HEK293 (cell line): Measurements from ENCODE around the gene MBD5.
"Not testable (repeated sequence)": the region's sequence is repeated elsewhere in the genome, so short reads cannot be mapped to it uniquely, and the experiment has no call there.

Source experiments
- KLF10 ChIP-seq: fragments of 450-650 bp; IDR thresholded peaks from 2 replicates; pipeline ENCODE4 v1.5.1; 2018; ENCODE audit warnings: missing biosample characterization, mild to moderate bottlenecking, missing genetic modification characterization
- KLF8 ChIP-seq: fragments of 450-650 bp; formaldehyde crosslinking; IDR thresholded peaks from 2 replicates; pipeline ENCODE4 v1.5.1; 2016; ENCODE audit warnings: missing biosample characterization, missing genetic modification characterization
- ZBTB21 ChIP-seq: fragments of 450-650 bp; formaldehyde crosslinking; IDR thresholded peaks from 2 replicates; pipeline ENCODE4 v1.5.1; 2017; ENCODE audit warnings: missing biosample characterization, missing genetic modification characterization
- ZBTB7A ChIP-seq: fragments of 450-650 bp; formaldehyde crosslinking; IDR thresholded peaks from 2 replicates; pipeline ENCODE4 v1.5.1; 2016; ENCODE audit warnings: low read depth, missing biosample characterization, missing genetic modification characterization
- ZFHX2 ChIP-seq: fragments of 450-650 bp; formaldehyde crosslinking; conservative IDR thresholded peaks from 2 replicates; pipeline ENCODE4 v1.5.1; 2016; ENCODE audit warnings: missing biosample characterization, missing genetic modification characterization
- ZNF114 ChIP-seq: fragments of 450-650 bp; formaldehyde crosslinking; IDR thresholded peaks from 2 replicates; pipeline ENCODE4 v1.5.0; 2017; ENCODE audit warnings: missing biosample characterization, missing genetic modification characterization
- ZNF133 ChIP-seq: fragments of 450-650 bp; formaldehyde crosslinking; IDR thresholded peaks from 2 replicates; pipeline ENCODE4 v1.5.1; 2016; ENCODE audit warnings: missing biosample characterization, missing genetic modification characterization
- ZNF2 ChIP-seq: fragments of 450-650 bp; formaldehyde crosslinking; IDR thresholded peaks from 2 replicates; pipeline ENCODE4 v1.5.1; 2016; ENCODE audit warnings: missing biosample characterization, missing genetic modification characterization
- ZNF274 ChIP-seq, 2 experiments: fragments of 200-500 bp in 1 of 2; fragments of 450-650 bp in 1 of 2; sonication (Bioruptor generic) in 1 of 2; formaldehyde crosslinking in 1 of 2; IDR thresholded peaks; 2 replicates each; pipeline versions ENCODE4 v1.5.1 to v1.6.1; 2014 to 2016; ENCODE audit warnings: borderline replicate concordance in 1 of 2, inconsistent platforms in 1 of 2, low read length in 1 of 2, missing biosample characterization in 1 of 2, missing genetic modification characterization in 1 of 2
- ZNF558 ChIP-seq: fragments of 450-650 bp; formaldehyde crosslinking; IDR thresholded peaks from 2 replicates; pipeline ENCODE4 v1.5.1; 2016; ENCODE audit warnings: missing biosample characterization, missing genetic modification characterization
- ZSCAN30 ChIP-seq: fragments of 450-650 bp; IDR thresholded peaks from 2 replicates; pipeline ENCODE4 v1.5.1; 2018; ENCODE audit warnings: missing biosample characterization, mild to moderate bottlenecking, missing genetic modification characterization, moderate library complexity
- TF ChIP-seq, protein P1 (sequence below): fragments of 450-650 bp; formaldehyde crosslinking; IDR thresholded peaks from 2 replicates; pipeline ENCODE4 v1.5.1; 2016; ENCODE audit warnings: missing biosample characterization, missing genetic modification characterization
- TF ChIP-seq, protein P2 (sequence below): fragments of 450-650 bp; formaldehyde crosslinking; IDR thresholded peaks from 2 replicates; pipeline ENCODE4 v1.5.1; 2016; ENCODE audit warnings: missing biosample characterization, missing genetic modification characterization
- TF ChIP-seq, protein P3 (sequence below): fragments of 450-650 bp; formaldehyde crosslinking; IDR thresholded peaks from 2 replicates; pipeline ENCODE4 v1.5.1; 2016; ENCODE audit warnings: missing biosample characterization, missing genetic modification characterization, low read depth

DNA sequence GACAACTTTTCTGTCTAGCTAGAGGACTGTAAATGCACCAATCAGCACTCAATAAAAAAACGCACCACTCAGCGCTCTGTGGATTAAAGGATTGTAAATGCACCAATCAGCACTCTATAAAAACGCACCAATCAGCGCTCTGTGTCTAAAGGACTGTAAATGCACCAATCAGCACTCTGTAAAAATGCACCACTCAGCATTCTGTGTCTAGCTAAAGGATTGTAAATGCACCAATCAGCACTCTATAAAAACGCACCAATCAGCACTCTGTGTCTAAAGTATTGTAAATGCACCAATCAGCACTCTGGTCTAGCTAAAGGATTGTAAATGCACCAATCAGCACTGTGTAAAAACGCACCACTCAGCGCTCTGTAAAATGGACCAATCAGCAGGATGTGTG is 25.9 kb upstream of the MBD5 start:
- not testable (repeated sequence) for TF ChIP-seq ZNF274 (IDR thresholded peaks at IDR 0.05; ENCODE audit: low read length); ZNF274 (tag by site-specific recombination; IDR thresholded peaks at IDR 0.05; ENCODE audit: borderline replicate concordance); ZFHX2 (tag by site-specific recombination); KLF10; KLF8 (tag by site-specific recombination); ZNF133 (tag by site-specific recombination); ZBTB21 (tag by site-specific recombination); ZNF114; ZNF558 (tag by site-specific recombination); ZNF2; ZSCAN30 (tag by site-specific recombination); ZBTB7A (tag by site-specific recombination)
- TF ChIP-seq, protein P1, sequence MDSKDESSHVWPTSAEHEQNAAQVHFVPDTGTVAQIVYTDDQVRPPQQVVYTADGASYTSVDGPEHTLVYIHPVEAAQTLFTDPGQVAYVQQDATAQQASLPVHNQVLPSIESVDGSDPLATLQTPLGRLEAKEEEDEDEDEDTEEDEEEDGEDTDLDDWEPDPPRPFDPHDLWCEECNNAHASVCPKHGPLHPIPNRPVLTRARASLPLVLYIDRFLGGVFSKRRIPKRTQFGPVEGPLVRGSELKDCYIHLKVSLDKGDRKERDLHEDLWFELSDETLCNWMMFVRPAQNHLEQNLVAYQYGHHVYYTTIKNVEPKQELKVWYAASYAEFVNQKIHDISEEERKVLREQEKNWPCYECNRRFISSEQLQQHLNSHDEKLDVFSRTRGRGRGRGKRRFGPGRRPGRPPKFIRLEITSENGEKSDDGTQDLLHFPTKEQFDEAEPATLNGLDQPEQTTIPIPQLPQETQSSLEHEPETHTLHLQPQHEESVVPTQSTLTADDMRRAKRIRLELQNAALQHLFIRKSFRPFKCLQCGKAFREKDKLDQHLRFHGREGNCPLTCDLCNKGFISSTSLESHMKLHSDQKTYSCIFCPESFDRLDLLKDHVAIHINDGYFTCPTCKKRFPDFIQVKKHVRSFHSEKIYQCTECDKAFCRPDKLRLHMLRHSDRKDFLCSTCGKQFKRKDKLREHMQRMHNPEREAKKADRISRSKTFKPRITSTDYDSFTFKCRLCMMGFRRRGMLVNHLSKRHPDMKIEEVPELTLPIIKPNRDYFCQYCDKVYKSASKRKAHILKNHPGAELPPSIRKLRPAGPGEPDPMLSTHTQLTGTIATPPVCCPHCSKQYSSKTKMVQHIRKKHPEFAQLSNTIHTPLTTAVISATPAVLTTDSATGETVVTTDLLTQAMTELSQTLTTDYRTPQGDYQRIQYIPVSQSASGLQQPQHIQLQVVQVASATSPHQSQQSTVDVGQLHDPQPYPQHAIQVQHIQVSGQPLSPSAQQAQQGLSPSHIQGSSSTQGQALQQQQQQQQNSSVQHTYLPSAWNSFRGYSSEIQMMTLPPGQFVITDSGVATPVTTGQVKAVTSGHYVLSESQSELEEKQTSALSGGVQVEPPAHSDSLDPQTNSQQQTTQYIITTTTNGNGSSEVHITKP (tag by site-specific recombination), result not testable (repeated sequence)
- TF ChIP-seq, protein P2, sequence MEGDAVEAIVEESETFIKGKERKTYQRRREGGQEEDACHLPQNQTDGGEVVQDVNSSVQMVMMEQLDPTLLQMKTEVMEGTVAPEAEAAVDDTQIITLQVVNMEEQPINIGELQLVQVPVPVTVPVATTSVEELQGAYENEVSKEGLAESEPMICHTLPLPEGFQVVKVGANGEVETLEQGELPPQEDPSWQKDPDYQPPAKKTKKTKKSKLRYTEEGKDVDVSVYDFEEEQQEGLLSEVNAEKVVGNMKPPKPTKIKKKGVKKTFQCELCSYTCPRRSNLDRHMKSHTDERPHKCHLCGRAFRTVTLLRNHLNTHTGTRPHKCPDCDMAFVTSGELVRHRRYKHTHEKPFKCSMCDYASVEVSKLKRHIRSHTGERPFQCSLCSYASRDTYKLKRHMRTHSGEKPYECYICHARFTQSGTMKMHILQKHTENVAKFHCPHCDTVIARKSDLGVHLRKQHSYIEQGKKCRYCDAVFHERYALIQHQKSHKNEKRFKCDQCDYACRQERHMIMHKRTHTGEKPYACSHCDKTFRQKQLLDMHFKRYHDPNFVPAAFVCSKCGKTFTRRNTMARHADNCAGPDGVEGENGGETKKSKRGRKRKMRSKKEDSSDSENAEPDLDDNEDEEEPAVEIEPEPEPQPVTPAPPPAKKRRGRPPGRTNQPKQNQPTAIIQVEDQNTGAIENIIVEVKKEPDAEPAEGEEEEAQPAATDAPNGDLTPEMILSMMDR (tag by site-specific recombination), result not testable (repeated sequence)
- TF ChIP-seq, protein P3, sequence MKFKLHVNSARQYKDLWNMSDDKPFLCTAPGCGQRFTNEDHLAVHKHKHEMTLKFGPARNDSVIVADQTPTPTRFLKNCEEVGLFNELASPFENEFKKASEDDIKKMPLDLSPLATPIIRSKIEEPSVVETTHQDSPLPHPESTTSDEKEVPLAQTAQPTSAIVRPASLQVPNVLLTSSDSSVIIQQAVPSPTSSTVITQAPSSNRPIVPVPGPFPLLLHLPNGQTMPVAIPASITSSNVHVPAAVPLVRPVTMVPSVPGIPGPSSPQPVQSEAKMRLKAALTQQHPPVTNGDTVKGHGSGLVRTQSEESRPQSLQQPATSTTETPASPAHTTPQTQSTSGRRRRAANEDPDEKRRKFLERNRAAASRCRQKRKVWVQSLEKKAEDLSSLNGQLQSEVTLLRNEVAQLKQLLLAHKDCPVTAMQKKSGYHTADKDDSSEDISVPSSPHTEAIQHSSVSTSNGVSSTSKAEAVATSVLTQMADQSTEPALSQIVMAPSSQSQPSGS, result not testable (repeated sequence)
